Hypothalamus (tissue), 51 donors: ENCODE data around the gene PCDHGA2.
"Not testable (repeated sequence)": the region's sequence is repeated elsewhere in the genome, so short reads cannot be mapped to it uniquely, and the experiment has no call there.

Experiments used
- DNase-seq, 51 donors: peaks; one replicate each; lab custom pipeline; 2025; lab: John Stamatoyannopoulos, UW

The PCDHGA2 gene

DNA sequence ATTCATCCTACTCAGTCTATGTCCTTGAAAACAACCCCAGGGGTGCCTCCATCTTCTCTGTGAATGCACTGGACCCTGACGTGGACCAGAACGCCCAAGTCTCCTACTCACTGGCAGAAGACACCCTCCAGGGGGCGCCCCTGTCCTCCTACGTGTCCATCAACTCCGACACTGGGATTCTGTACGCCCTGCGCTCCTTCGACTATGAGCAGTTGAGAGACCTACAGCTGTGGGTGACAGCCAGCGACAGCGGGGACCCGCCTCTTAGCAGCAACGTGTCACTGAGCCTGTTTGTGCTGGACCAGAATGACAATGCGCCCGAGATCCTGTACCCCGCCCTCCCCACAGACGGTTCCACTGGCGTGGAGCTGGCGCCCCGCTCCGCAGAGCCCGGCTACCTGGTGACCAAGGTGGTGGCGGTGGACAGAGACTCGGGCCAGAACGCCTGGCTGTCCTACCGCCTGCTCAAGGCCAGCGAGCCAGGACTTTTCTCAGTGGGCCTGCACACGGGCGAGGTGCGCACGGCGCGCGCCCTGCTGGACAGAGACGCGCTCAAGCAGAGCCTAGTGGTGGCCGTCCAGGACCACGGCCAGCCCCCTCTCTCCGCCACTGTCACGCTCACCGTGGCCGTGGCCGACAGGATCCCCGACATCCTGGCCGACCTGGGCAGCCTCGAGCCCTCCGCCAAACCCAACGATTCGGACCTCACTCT, 37.0 kb downstream of the PCDHGA2 start:
- DNase-seq, result not testable (repeated sequence)

DNA sequence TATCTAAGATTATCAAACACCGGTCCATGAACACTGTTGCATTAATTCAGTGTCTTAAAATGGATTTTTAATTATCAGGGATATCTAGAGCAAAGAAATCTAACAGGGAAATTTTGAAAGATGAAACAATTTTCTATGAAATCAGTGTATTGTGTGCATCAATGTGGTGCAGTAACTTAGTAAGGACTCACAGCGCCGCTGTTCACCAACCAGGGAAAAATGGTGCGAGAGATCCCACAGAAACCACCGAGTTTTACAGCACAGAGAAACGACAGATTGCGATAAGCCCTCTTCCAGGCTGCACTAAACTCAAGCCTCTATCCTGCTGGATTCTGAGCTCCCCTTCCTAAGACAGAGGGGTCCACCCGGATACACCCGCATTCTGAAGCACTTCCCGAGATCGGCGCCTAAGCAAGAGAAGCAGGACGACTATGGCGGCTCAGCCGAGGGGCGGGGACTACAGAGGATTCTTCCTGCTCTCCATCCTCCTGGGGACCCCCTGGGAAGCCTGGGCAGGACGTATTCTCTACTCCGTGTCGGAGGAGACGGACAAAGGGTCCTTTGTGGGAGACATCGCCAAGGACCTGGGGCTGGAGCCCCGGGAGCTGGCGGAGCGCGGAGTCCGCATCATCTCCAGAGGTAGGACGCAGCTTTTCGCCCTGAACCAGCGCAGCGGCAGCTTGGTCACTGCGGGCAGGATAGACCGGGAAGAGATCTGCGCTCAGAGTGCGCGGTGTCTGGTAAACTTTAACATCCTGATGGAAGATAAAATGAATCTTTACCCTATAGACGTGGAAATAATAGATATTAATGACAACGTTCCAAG, 44.1 kb downstream of the PCDHGA2 start, which contains the start of gene PCDHGA7:
Gene PCDHGA7, plus strand, starts transcription at position 274 of the 826 bp plus-strand sequence. Its CDS starts 158 bp downstream, at position 432.
- no peak for DNase-seq

DNA sequence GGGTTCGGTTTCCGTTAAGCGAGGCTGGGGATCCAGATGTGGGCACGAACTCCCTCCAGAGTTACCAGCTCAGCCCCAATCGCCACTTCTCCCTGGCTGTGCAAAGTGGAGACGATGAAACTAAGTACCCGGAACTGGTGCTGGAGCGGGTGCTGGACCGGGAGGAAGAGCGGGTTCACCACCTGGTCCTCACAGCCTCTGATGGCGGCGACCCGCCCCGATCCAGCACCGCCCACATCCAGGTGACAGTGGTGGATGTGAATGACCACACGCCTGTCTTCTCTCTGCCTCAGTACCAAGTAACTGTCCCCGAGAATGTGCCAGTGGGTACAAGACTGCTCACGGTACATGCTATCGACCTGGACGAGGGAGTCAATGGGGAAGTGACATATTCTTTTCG, 44.8 kb downstream of the PCDHGA2 start:
- DNase-seq, result no peak

DNA sequence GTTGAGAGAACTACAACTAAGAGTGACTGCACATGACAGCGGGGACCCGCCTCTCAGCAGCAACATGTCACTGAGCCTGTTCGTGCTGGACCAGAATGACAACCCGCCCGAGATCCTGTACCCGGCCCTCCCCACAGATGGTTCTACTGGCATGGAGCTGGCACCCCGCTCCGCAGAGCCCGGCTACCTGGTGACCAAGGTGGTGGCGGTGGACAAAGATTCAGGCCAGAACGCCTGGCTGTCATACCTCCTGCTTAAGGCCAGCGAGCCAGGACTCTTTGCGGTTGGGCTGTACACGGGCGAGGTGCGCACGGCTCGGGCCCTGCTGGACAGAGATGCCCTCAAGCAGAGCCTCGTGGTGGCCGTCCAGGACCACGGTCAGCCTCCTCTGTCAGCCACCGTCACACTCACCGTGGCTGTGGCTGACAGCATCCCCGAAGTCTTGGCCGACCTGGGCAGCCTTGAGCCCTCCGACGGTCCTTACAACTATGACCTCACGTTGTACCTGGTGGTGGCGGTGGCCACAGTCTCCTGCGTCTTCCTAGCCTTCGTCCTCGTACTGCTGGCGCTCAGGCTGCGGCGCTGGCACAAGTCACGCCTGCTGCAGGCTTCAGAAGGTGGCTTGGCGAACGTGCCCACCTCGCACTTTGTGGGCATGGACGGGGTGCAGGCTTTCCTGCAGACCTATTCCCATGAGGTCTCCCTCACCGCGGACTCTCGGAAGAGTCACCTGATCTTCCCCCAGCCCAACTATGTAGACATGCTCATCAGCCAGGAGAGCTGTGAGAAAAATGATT, 46.1 kb downstream of the PCDHGA2 start:
- no peak for DNase-seq

DNA sequence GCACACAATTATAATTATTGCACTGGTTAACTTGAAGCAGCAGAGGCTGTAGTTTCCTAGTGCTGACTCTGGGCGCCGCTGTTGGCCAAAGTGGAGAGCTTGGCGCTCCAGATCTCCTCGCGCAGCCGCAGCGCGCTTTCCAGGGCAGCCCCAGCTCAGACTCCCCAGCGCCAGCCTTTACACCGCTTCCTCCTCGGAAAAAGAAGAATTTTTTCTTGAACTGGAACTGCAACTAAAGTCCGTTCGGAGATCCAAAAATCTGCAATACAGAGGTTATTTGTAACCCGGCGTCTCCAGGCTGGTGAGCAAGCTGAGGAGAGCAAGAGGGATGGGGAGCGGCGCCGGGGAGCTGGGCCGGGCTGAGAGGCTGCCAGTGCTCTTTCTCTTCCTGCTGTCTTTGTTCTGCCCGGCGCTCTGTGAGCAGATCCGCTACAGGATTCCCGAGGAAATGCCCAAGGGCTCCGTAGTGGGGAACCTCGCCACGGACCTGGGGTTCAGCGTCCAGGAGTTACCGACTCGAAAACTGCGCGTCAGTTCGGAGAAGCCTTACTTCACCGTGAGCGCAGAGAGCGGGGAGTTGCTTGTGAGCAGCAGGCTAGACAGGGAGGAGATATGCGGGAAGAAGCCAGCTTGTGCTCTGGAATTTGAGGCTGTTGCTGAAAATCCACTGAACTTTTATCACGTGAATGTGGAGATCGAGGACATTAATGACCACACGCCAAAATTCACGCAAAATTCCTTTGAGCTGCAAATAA, 49.2 kb downstream of the PCDHGA2 start, which contains the start of gene PCDHGB4:
Gene PCDHGB4, plus strand, starts transcription at position 142 of the 755 bp plus-strand sequence. Its CDS starts 187 bp downstream, at position 329.
- DNase-seq, result not testable (repeated sequence)

DNA sequence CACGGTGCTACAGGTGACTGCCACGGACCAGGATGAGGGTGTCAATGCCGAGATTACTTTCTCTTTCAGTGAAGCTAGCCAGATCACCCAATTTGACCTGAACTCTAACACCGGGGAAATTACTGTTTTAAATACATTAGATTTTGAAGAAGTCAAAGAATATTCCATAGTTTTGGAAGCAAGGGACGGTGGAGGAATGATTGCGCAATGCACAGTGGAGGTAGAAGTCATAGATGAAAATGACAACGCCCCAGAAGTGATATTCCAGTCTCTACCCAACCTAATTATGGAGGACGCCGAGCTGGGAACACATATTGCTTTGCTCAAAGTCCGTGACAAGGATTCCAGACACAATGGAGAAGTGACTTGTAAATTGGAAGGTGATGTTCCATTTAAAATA, 50.1 kb downstream of the PCDHGA2 start:
- DNase-seq, result no peak

DNA sequence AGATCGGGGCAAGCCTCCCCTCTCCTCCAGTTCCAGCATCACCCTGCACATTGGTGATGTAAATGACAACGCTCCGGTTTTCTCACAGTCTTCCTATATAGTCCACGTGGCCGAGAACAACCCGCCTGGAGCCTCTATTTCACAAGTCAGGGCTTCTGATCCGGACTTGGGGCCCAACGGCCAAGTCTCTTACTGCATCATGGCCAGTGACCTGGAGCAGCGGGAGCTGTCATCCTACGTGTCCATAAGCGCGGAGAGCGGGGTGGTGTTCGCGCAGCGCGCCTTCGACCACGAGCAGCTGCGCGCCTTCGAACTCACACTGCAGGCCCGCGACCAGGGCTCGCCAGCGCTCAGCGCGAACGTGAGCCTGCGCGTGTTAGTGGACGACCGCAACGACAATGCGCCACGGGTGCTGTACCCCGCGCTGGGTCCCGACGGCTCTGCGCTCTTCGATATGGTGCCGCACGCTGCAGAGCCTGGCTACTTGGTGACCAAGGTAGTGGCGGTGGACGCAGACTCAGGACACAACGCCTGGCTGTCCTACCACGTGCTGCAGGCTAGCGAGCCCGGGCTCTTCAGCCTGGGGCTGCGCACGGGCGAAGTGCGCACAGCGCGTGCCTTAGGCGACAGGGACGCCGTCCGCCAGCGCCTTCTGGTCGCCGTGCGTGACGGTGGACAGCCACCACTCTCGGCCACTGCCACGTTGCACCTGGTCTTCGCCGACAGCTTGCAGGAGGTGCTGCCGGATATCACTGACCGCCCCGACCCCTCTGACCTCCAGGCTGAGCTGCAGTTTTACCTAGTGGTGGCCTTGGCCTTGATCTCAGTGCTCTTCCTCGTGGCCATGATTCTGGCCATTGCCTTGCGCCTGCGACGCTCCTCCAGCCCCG, 50.8 kb downstream of the PCDHGA2 start:
- no peak for DNase-seq

DNA sequence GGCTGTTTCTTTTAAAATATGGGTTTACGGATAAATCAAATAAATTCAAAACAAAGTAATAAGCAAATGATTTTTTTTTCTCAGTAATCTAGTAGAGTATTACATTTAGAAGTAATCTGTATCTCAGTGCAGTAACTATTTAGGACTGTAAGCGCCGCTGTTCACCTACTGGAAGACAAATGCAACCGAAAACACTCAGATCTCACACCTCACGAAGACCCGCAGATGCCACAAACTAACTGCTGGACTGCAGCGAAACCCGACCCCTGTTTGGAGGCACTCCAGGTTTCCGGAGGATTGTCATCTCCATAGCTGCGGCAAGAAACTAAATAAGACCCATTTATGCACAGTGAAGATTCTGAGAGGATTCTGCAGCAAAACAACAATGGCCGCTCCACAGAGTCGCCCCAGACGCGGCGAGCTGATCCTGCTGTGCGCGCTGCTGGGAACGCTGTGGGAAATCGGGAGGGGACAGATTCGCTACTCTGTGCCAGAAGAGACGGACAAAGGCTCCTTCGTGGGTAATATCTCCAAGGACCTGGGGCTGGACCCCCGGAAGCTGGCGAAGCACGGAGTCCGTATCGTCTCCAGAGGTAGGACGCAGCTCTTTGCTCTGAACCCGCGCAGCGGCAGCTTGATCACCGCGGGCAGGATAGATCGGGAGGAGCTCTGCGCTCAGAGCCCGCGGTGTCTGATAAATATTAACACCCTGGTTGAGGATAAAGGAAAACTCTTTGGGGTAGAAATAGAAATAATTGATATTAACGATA, 54.1 kb downstream of the PCDHGA2 start, which contains the start of gene PCDHGA8:
Gene PCDHGA8, plus strand, starts transcription at position 205 of the 770 bp plus-strand sequence. Its CDS starts 181 bp downstream, at position 386.
- no peak for DNase-seq
